GM10266 (cell line): ENCODE measurements around the gene USP11.

ENCODE experiments used
- DNase-seq: peaks from one replicate; pipeline ENCODE4 v3.0.0; 2012; ENCODE audit errors: extremely low spot score
- CTCF ChIP-seq: IDR thresholded peaks from 2 replicates; pipeline ENCODE4 v1.5.1; 2012; ENCODE audit warnings: mild to moderate bottlenecking, low read depth; ENCODE audit not compliant: control insufficient read depth, insufficient read depth; ENCODE audit errors: missing control alignments

Gene USP11

GRCh38 chrX:47297874-47298273, 65.1 kb downstream of the USP11 start:
- no peak for DNase-seq
- TF ChIP-seq CTCF: no peak
